NOMO-1 (cell line): ENCODE measurements around the gene RPP30.

Experiments used
- DNase-seq, 2 experiments: peaks; one replicate each; lab custom pipeline; 2025; ENCODE audit not compliant: unreplicated experiment in 2 of 2; lab: John Stamatoyannopoulos, UW

RPP30 gene

DNA sequence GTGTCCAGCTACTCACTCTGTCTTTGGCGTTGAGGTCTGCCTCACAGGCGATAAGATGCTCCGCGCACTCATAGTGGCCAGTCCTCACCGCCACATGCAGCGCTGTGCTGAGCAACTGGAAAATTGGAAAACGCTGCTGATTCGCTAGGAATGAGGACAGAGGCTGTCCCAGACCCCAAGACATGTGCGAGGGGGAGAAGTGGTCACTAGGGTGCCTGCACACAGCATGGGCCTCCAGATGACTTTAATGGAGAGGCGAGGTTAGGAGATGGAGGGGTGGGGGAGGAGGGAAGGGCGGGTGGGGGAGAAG is 43.9 kb downstream of the RPP30 start:
- DNase-seq: no peak

DNA sequence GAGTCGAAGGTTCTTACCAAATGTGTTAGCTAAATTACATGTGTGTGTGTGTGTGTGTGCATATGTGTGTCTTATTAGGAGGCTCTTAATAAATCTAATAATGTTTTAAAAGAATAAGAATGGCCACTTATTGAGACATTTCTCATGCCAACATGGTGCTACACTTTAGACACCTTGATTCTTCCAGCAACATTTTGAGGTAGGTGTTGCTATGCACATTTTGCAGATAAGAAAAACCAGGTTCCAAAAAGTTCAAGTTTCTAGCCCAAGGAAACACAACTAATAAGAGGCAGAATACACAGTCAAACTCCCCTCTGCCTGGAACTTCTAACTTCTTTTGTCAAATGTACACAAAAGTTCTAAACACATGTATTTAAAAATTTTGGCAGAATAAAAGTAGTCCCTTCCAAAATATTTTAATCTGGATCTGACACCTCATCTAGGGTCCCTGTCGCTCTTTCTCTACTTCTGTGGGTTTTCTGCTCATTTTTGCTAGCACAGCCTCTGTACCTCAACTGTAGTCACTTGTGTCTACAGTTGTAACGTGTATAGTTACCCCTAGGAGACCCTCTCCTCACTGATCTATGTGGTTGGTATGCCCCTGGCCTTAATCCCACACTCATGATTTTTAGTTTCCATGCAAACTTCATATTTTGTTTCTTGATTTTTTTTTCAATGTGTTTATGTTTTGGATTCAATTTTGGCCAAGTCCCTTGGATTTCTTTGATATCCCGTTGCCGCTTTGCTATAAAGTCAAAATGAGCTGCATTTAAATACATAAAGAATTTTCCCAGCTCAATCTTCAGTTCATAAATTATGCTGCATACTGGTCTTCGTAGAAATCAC is 44.8 kb downstream of the RPP30 start:
- no peak for DNase-seq

DNA sequence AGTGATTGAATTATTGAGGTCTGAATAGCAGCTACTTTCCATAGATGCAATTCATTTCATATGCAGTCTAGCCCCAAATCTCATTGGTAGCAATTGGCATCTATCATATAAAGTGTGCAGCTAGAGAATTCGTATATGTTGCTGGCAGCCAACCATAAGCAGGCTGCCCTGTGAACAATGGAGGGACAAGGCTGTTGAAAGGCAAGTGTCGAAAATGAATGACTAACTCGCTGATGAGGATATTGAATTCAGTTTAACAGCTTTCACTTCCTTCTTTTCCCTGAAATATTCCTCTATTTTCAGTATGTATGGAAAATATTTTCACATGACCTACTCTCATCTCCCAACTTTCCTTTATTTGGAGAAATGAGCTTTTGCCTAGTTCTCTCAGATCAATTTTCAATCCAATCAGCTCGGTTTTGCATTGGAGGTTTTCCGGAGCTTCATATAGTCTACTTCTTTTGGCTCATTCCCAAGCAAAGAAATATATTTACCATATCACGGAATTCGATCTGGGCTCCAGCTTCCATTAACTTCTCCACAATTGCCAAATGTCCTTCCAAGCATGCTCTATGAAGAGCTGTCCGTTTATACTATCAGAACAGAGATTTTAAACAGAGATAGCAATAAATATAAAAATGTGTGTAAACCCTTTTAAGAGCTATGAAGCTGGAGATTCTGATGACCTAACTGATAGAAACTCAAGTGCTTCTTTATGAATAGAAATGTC is 45.6 kb downstream of the RPP30 start:
- DNase-seq: no peak

DNA sequence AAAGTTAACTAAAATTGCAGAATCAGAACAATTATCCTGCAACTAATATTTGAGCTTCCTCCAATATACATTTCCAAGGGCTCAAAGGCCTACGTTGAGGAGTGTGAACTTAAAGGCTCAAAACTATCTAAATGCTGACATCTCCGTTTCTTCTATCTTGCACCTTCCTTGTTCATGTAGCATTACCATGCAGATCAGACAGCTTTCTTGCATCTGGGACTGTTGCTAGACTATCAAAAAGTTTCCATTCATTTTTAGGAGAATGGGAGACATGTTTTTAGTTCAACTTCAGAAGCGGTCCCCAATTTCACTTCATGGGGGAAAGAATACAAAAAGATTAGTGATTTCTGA is 46.2 kb downstream of the RPP30 start:
- DNase-seq: no peak

DNA sequence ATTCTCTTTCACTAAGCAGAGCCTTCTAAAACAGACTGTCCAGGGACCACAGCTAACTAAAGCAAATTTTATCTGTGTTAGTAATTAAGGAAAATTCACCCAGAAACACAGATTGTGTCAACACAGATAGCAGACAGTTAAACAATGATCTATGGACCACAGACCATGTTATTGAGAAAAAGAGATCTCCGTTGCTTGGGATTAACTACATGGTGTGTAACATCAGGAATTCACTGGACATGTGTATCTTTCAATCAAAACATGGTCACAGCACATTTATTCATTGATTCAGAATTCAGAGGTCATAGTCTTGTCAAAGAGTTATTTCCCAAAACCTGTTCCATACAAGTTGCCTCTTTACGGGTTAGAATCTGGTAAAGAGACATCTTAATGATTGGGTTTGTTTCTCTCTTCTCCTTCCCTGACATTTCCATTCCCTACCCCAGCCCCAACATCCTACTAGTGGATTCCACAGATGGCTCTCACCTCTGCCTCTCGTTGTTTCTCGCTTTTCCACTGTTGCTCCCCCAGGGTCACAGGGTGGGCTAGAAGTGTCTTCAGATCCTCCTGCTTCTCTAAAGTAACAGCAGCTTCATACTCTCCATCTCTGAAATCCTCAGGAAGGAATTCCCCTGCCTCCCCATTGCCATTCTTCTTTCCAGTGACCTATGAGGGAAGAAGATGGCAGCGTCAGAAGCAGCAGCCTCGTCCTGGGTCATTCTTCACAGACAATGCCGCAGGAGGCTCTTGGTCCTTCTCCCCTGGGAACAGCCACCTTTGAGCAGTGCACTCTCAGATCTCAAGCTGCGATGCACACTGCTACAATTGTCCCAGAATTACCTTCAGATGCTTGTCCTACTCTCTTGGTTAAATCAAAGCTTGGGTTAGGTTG is 48.2 kb downstream of the RPP30 start:
- no peak for DNase-seq

DNA sequence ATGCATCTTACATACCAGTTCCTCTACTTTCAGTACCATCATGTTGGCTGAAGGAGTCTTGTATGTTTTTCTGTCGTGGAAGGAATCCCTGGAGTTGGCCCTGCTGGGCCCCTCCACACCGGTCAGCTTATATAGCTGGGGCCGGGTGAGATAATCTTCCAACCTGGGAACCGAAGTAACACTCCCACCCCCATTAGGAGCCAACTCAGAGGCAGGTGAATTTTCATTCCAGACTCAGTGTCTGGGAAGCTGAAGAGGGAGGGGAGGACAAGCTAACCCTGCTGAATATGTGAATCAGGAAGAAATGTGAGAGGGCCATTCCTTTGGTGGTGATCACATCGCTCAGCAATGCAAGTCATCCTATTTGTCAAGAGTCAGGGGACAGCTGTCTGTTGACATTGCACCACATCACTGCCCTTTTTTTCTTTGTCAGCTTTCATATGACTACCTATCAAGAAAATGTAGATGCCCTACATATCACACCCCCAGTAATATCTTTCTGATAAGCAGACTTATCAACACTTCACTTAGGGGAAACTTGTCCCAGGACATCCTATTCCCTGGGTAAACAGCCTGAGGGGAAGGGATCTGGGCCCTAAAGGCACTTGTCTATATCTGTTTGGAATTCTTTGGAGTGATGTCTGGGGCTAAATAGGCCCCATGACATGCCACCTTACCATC is 49.4 kb downstream of the RPP30 start, which contains the start of gene ANKRD1:
Gene ANKRD1, minus strand, starts transcription at position 102 of the 681 bp plus-strand sequence. Its CDS starts 60 bp downstream, at position 42.
- no peak for DNase-seq

DNA sequence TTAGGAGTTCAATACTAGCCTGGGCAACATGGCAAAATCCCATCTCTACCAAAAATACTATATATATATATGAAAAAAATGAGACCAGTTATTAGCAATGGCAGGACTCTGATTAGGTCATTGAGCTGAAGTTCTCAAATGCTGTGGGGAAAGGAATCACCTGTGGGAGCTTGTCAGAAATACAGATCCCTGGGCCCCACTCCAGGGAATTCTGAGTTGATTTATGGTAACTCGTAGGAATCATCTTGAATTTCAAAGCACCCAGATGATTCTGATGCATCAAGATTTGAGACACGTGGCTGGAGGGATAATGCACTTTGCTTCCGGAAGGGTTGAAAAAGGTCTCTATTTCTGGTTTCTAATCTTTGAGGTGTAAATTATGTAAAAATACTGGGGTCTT is 50.1 kb downstream of the RPP30 start:
- no peak for DNase-seq

DNA sequence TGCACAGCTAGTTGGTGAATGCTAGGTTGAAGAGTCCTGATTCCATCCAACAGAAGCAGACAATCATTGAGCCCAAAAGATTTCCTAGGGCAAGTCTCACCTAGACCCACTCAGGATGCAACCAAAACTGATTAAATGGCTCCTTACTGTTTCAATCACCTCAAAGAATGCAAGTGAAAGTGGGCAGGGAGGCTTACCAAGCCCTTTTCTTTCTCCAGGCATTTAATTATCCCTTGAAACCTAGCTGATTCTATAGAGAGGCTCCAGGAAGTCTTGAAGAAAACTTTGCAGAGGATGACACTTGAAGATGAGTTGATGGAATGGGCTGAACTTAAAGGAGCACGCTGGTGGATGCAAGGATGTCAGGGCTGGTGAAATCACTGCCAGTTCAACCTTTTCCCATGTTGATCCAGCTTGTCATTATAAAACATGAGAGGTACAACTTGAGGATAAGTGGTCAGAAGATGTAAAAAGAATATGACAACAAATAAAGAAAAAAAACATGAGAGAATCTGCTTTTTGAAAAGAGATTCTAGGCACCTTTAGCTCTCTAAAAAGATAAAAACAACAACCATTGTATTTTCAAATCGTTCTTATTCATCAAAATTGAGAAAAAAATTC is 51.4 kb downstream of the RPP30 start:
- no peak for DNase-seq

DNA sequence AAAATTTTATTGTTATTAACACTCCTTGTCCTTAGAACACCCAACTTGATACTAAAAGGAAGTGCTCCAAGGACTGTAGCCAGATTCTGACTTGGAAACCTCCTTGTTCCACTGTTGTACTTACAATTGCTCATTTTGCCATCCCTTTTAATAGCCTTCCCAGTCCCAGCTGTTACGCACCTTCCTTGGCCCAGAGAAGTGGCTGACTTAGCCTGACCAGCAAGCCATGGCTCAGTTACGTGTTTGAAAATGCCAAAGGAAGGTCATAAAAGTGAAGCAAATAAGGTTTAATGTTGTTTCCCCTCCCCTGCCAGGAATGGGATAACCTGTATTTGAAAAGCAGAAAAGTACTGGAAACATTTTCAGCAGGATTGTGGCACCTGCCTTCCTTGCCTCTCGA is 52.8 kb downstream of the RPP30 start:
- no peak for DNase-seq

DNA sequence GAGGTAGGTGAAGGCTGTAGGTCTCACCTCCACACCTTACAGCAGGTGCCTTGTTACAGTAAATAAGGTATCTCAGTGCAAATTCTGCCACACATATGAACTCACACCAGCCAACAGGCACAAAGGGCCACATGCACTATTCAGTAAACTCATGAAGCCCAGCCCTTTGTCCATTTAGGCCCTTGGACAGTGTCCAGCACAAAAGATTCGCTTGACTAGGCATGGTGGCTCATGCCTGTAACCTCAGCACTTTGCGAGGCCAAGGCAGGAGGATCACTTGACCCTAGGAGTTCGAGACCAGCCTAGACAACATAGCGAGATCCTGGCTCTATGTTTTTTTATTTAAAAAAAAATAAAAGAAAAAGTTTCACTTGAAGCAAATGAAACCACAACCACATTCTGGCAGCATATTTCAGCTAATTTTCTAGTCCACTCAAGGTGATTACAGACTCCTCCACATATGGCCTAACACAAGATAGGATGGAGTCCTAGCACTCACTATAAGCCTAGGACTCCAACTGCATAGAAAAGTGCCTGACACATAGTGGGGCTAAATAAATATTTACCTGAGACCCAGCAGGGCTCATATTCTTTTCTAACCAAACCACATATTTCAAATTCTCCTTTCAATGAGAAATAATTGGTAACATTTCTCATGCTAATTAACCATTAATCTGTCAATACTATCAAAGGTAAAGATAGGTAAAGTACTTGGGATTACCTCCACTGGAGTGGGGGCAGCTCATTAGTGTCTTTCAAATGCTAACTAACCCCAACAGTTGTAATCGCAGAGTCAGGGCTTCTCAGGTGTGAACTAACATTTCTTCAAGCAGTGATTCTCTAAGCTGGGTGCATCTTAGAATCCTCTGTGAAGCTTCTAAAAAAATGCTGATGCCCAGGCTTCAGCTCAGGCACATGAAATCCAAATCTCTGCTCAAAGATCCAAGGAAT is 53.6 kb downstream of the RPP30 start:
- no peak for DNase-seq

DNA sequence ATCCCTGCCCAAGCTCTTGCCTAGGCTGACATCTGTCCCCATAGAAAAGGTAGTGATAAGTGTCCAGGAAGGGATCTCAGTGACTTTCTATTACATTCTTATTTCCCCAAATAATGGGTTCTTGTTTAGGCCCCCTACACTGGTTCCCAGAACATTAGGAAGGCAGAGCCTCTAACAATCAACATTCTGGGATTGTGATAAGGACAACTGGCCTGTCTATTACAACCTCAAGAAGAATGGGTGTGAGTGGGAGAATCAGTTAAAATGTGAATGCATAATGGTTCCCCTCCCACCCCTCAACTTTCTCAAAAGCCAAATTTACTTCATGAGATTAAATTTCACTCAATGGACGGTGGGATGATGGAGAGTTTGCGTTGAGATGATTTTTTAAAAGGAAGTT is 55.5 kb downstream of the RPP30 start:
- DNase-seq: no peak

DNA sequence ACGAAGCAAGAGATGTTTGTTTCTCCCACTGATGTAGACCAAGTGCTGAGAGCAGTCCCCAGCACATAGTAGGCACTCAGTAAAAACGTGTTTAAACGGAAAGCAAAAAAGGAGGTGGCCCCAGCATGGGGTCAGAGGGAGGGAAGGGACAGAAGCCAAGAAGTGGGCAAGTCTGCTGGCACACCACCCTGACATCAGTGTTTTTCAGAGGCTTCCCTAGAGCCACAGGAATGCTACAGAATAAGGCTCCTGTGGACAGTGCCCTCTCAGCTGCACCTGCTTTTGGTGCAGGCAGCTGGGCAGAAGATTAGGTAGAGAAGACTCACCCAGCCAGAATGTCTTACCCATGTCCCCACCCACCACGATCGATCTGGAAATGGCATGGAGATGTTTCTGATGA is 57.4 kb downstream of the RPP30 start:
- DNase-seq: no peak

DNA sequence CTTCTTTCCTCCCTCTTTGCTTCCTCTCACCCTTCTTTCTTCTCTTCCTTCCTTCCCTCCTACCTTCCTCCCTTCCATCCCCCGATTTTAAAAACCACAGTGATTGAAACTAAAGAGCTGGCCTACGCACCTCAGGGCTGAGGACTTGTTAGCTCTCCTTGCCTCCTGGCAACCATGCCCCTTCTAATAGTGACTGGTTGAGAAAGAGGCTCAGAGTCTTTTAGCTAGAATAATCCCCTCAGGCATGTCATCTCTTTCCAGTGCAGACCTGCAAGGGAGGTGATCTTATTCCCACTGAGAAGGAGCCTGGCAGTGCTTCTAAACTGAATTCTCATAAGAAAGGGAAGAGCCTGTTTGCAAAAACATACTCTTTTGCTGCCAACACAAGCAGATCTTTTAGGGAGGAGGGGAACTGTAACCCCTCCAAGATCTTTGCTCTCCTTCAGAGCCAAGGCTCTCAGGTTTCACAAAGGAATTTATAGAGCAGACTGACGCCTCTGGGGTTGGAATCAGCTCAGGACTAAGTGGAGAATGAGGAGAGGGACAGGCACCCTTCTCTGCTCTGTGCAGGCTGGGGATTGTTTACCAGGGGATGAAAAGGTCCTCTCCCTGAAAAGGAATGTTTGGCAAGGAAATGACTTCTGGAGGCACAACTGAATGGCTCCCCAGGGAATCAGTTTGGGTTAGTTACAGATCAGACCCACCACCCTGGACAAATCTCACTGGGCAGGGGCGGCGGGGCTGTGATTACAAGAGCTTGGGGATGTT is 58.5 kb downstream of the RPP30 start:
- DNase-seq: no peak

DNA sequence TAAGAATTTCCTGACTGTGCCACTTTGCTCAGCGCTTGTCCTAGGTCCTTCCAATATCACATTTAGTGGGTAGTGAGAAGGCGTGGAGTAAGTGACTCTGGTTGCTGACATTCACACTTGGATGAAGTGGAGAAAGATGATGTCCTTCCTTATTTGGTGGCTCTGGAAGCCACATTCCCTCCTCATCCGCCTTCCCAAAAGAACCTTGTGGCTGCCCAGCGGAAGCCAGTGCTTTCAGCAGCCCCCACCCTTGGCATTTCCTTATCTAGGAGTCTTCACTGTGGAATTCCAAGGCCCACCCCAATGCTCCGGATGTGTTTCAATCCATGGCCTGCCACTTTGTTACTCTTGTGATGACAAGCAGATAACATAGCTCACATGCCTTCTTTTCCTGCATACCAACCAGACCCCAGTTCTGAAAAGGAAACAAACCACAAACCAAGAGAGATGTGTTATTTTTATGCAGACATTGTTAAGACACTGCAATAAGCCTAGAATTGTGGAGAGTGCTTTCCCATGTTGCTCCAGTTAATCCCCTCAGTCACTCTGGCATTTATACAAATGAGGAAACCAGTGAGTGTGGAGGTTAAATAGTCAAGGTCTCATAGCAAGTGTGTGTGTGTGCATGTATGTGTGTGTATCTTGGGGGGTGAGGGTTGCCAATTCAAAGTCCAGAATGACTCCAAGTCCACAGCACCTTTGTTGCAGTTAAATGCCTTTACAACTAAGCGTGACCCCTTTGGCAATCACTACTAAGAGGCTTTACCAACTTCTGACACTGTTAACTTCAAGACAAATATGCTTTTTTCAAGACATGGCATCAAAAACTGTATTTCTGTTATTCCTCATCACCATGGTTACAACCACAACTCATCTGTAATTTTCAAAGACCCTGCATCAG is 59.4 kb downstream of the RPP30 start:
- DNase-seq: no peak

DNA sequence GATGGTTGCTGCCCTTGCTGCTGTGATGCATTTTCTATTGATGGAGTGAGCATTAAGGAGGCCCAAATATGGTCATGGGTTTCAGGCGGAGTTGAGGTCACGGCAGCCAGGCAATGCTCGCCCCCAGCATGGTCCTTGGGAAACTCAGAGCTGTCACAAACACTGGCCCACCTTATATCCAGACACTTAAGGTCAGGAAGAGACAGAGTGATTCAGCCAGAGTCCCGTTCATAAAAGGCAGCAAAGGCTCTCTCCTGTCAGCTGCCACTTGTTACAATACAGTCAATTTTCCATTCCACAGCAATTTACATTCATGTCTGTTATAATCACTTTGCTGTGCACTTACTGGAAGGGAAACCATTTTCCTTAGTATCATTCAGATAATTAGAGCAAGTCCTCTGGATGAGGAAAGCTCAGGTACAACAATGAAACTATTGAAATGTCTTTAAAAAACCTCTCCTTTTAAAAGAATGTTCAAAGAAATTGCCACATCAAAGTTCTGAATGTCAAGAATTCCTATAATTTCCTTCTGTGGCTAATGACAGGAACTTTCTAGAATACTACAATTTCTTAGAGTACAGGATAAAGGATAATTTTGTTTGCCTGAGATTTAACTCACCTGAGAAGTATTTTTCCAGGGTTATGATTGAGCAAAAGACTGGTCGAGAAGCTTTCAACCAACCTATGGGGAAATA is 64.0 kb downstream of the RPP30 start:
- no peak for DNase-seq

DNA sequence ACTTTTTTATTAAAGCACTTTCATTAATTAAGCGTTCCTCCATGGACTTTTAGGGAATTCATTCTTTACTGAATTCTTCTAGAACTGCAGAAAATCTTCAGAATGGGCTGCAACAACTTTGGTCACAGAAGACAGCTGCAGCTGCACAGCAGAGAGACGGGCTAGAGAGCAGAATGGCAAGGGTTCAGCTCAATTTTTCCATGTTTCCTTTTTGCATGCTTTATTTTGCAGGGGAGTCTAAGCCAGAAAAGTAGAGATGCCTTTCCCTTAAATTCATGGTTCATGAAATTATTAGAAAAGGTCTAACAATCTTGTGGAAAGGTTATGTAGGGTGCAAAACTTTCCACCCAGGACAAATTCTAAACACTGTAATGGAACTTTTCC is 64.5 kb downstream of the RPP30 start:
- DNase-seq: no peak

DNA sequence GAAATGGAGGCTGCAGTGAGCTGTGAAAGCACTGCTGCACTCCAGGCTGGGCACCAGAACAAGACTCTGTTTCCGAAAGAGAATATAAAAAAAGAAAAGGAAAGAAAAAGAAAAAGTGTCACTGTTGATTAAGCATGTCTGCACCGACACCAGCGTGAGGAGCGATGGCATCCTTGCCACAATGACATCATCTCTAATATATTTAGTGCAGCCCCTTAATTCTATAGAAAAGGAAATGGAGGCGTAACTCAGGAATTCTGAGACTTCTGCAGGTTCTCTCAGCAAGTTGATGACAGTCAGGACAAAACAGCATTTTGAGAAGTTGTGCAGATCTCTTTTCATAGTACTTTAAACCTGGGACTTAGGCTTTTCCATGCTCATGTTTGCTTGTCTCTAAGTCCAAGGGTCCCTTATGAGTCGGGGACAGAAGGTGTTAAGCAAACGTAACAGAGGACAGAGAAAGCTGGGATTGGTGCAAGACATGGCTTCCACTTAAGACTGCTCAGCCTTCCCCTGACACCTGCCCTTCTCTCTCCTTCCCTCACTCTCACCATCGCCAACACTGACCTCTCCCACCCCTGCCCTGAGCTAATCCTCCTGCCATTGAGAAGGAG is 66.0 kb downstream of the RPP30 start:
- DNase-seq: no peak
